Right cardiac atrium (tissue), 5 donors: ENCODE measurements around the gene CD99L2. TPM values are rescaled to one million over a fixed set of nuclear protein-coding genes. Genes with fewer than 3 reads are reported as not detected.
A peak's percentile ranks its signal among the peaks of the same experiment; 100 is the strongest.

ENCODE experiments used
- ATAC-seq, 2 donors: fragments of 200-7000 bp; cut with Tn5 transposase; one replicate each; pipeline versions ENCODE4 v1.8.0 to v1.9.1; 2020; ENCODE audit warnings: moderate library complexity in 2 of 2, mild to moderate bottlenecking in 1 of 2
- DNase-seq, 3 donors: peaks; one replicate each; pipeline ENCODE4 v3.0.0-alpha.2; 2020
- H3K27ac ChIP-seq: one replicate; pipeline ENCODE4 v1.5.1; 2013; ENCODE audit warnings: mild to moderate bottlenecking, low read length, control low read depth, moderate library complexity
- H3K27me3 ChIP-seq: one replicate; pipeline ENCODE4 v1.6.1; 2013; ENCODE audit not compliant: control insufficient read depth, insufficient read depth
- H3K4me1 ChIP-seq: one replicate; pipeline ENCODE4 v1.6.1; 2013; ENCODE audit warnings: low read length; ENCODE audit not compliant: control insufficient read depth, insufficient read depth
- H3K4me3 ChIP-seq: one replicate; pipeline ENCODE4 v1.5.1; 2013; ENCODE audit warnings: low read length, control low read depth
- H3K9me3 ChIP-seq: one replicate; pipeline ENCODE4 v1.6.1; 2013; ENCODE audit warnings: low read length; ENCODE audit not compliant: control insufficient read depth
- WGBS: extraction: QIAGEN DNeasy Blood & Tissue Kit; methylation state at CpG from one replicate; pipeline ENCODE4 v1.1.7; 2013; 5-methylcytosine and 5-hydroxymethylcytosine counted together
- intact Hi-C, 4 donors: fragments of 100-400 bp; cut with DNase I; formaldehyde crosslinking; loops; one replicate each; pipeline versions ENCODE4 v1.11.0 to v1.14.0; 2022 to 2023
- long read RNA-seq, 4 donors: library from polyadenylated mRNA; unstranded; transcript quantifications; one replicate each; pipeline ENCODE4 v2.0.0, GENCODE V29; 2020 to 2021
- polyA plus RNA-seq: library from polyadenylated mRNA; stranded (reverse); fragments of 200-250 nt; gene quantifications from one replicate; pipeline ENCODE4 v1.2.3, GENCODE V29; 2013
- total RNA-seq, 4 donors: library from RNA; stranded (reverse); fragmentation: NEBNext Ultra II Directional; extraction: Animal tissue kit (Norgen Biotek cat#: 25700); gene quantifications; one replicate each; pipeline ENCODE4 v1.2.1, GENCODE V29; 2021
- donor health status: healthy with polysubstance abuse.
- donor health status: DM: no; HTN: yes; CAD: no.
- donor health status: DM: no; HTN: no; CAD: no.
- donor health status: DM: no; HTN: yes; CAD: no; lungs with severe emphysema.
- donor health status: DM: yes; HTN: yes; CAD: no.

CD99L2 gene, protein sequence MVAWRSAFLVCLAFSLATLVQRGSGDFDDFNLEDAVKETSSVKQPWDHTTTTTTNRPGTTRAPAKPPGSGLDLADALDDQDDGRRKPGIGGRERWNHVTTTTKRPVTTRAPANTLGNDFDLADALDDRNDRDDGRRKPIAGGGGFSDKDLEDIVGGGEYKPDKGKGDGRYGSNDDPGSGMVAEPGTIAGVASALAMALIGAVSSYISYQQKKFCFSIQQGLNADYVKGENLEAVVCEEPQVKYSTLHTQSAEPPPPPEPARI
- total RNA-seq (10 to 100 TPM; 66.5 to 84.7 (median 71.8) TPM), polyA plus RNA-seq (70.0 TPM)
- long read RNA-seq, donor 1, transcript CD99L2-206 (9 exons, 988 nt) = minor isoform, 17 of 166 reads
- long read RNA-seq, donor 1, transcript CD99L2-203 (11 exons, 3,604 nt) = major isoform, 77 of 166 reads
- long read RNA-seq, donor 1, partial matches to known transcripts = 12 of 166 reads
- long read RNA-seq, donor 1, other reads (novel, unspliced or antisense) = 59 of 166 reads
- long read RNA-seq, donor 2, transcript CD99L2-203 (11 exons, 3,604 nt) = major isoform, 82 of 151 reads
- long read RNA-seq, donor 2, transcript CD99L2-206 (9 exons, 988 nt) = minor isoform, 28 of 151 reads
- long read RNA-seq, donor 2, partial matches to known transcripts = 33 of 151 reads
- long read RNA-seq, donor 2, other reads (novel, unspliced or antisense) = 8 of 151 reads
- long read RNA-seq, donor 3, transcript CD99L2-203 (11 exons, 3,604 nt) = major isoform, 259 of 491 reads
- long read RNA-seq, donor 3, transcript CD99L2-206 (9 exons, 988 nt) = minor isoform, 72 of 491 reads
- long read RNA-seq, donor 3, partial matches to known transcripts = 40 of 491 reads
- long read RNA-seq, donor 3, other reads (novel, unspliced or antisense) = 116 of 491 reads
- long read RNA-seq, donor 4, transcript CD99L2-206 (9 exons, 988 nt) = minor isoform, 12 of 142 reads
- long read RNA-seq, donor 4, transcript CD99L2-203 (11 exons, 3,604 nt) = major isoform, 94 of 142 reads
- long read RNA-seq, donor 4, partial matches to known transcripts = 14 of 142 reads
- long read RNA-seq, donor 4, other reads (novel, unspliced or antisense) = 21 of 142 reads

DNA sequence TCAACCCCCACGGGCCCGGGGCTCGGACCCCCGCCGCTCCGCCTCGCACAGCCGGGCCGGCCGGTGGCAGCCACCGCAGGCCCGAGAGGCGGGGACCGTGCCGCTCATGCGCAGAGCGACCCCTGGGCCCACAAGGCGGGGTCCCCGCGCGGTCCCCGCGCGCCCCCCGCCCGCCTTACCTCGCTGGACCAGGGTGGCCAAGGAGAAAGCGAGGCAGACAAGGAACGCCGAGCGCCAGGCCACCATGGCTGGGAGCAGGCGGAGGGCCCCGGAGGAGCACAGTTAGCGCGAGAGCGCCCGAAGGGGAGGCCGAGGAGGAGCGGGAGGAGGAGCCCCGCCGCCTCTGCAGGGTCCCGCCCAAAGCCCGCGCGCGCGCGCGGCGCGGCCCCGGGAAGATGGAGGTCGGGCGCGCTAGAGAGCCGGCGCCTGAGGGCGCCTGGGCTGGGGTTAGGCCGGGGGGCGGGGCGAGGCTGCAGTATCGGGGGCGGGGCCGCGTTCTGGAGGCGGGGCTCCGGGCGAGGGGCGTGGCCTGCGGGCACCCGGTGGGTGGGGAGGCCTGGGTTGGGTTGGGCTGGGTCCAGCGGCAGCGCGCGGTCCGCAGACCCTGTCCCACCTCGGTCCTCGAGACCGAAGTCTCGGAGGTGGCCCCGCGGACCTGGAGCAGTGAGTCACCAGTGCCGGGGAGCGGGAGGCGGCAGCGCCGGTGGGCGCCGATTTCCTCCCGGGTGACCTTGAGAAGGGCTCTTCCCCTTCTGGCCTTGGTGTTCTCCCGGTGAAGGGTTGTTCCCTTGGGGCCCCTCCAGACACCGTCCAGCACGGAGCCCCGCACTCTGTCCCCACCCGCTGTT lies at the start of gene CD99L2:
CD99L2 (minus strand) TSS at position 326 of the 848 bp plus-strand sequence; CDS start at position 246, 80 bp downstream.
- intact Hi-C loops = no loop called here
- Histone ChIP-seq H3K27ac (peak within 1 kb of the TSS; percentile 62), H3K4me3 (peak within 1 kb of the TSS; percentile 79), H3K27me3 (no peaks in the 10 kb centered on the region), H3K9me3 (no peaks in the 10 kb centered on the region), H3K4me1 (no peaks in the 10 kb centered on the region)
- DNase-seq (peak; percentile 89 to 97 (median 96)), ATAC-seq (peak; percentile 99 to 100)
- WGBS = under 1% methylated on average over 92 of the region's 95 CpGs

DNA sequence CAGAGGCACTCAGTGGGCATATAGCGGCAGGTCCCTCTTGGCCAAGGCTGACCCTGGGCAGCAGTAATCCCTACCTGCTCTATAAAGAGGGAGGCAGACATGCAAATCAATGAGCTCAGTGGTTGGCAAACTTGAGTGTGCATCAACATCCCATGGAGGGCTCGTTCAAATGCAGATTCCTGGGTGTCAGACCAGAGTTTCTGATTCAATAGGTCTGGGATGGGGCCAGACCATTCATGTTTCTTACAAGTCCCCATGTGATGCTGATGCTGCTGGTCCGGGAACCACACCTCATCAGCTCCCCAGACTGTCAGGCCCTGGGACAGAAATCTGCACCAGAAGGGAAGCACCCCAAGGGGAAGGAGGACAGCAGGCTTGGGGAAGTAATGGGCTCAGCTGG lies 45.8 kb upstream of the CD99L2 start:
- ATAC-seq = no peak
- H3K4me3 ChIP-seq = no peak overlapping the region
- H3K27me3 ChIP-seq = no peaks in the 10 kb centered on the region
- intact Hi-C loops = no loop called here
- WGBS = 75% methylated on average over 3 of the region's 3 CpGs
- H3K4me1 ChIP-seq = no peaks in the 10 kb centered on the region
- no peaks in the 10 kb centered on the region for H3K9me3 ChIP-seq
- H3K27ac ChIP-seq = no peak overlapping the region
- no peak for DNase-seq

DNA sequence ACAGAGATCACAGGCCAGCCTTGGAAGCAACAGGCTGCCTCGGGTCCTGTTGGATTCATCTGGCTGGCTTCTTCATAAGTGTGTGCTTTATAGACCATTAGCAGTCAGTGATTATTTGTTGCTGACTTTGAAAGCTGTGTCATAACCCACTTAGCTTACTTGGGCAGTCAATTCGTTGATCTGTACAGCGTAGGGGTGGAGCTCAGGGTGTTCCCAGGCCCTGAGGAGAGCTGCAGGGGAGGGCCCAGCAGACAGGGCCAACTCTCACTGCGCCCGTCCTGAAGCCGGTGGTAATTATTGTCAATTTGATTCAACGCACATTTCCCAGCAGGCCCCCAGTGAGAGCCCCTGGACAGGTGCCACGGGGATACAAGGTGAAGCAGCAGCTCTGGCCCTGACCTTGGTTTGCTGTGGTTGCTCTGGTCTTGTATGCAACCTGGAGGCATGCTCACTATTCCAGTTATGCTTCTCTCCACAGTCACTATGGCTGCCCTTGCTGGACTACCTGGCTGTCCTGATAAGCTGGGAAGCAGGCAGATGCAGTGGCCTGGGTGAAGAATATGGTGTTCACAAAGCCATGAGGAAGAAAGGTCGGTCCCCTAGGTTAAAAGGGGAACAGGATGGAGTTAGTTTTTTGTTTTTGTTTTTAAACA lies 44.6 kb upstream of the CD99L2 start:
- no peak for ATAC-seq
- no peaks in the 10 kb centered on the region for H3K9me3 ChIP-seq
- H3K4me3 ChIP-seq = no peak overlapping the region
- no peaks in the 10 kb centered on the region for H3K4me1 ChIP-seq
- WGBS = 82% methylated on average over 9 of the region's 9 CpGs
- intact Hi-C loops = no loop called here
- DNase-seq = no peak
- no peaks in the 10 kb centered on the region for H3K27me3 ChIP-seq
- H3K27ac ChIP-seq = no peak overlapping the region

DNA sequence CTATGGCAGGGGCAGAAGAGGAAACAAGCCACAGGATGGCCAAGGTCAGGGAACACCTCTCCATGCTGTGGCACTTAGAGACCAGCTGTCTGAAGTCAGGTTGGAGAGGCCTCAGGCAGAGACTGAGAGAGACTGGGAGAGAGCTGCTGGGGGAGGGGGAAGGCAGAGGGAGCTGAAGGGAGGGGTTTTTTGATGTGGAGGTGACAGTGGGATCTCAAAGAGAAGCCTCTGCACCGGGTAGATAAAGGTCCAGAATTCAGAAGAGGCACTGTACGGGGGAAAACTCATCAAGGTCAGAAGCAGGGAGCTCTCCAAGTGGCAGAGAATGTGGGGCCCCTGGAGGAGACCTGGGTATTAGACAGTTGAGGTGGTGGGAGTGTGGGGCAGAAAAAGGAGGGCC lies 43.1 kb upstream of the CD99L2 start:
- no peaks in the 10 kb centered on the region for H3K4me1 ChIP-seq
- DNase-seq (no peak), ATAC-seq (no peak)
- no peak overlapping the region for H3K27ac ChIP-seq
- H3K9me3 ChIP-seq = no peaks in the 10 kb centered on the region
- no peaks in the 10 kb centered on the region for H3K27me3 ChIP-seq
- intact Hi-C loops = no loop called here
- H3K4me3 ChIP-seq = no peak overlapping the region
- WGBS = 28% methylated on average over 2 of the region's 2 CpGs

DNA sequence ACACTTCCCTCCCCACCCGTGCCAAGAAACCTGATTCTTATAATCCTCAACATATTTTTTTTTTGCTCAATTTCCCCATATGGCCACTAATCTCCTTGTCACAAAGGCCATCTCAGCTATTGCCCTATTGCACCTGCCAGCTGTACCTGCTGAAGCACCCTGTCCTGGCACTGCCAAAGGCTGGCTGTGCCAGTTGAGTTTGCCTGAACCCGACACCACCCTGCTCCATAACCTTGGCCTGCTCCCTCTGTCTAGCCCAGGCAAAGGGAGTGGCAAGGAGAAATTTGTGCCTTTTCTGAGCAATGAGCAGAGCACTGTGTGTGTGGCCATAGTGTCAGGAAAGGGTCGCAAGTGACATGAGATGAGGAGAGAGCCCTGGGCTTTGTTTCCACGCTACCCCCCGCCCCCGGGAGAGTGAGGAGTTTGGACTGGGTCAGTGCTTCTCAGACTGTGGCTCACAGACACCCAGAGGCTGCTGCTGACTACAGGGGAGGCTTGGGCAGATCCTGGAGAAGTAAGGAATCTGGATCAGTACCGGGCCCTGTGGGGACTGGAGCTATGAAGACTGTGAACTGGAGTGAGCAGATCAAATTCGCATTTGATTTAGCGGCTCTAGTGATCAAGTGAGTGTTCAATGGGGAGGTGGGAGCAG lies 42.5 kb upstream of the CD99L2 start:
- Histone ChIP-seq H3K4me3 (no peak overlapping the region), H3K27me3 (no peaks in the 10 kb centered on the region), H3K27ac (no peak overlapping the region), H3K4me1 (no peaks in the 10 kb centered on the region), H3K9me3 (no peaks in the 10 kb centered on the region)
- ATAC-seq (no peak), DNase-seq (no peak)
- WGBS = 77% methylated on average over 9 of the region's 9 CpGs
- intact Hi-C loops = no loop called here

DNA sequence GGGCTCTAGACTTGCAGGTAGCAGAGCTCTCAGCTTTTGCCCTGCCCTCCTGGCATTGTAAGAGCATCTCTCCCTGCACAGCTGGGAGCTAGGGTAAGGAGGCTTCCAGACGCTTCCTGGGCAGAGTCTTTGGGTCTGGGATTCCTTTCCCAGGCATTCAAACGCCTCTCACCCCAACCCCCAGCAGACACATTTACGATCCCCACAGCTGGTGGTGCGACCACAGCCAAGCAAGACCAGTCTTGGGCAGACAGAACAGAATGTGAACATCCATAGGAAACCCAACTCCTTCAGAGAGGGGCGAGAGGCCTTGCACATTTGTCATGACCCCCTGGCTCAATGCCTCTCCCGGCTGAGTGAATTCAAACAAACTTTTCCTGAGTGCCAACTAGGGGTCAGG lies 38.1 kb upstream of the CD99L2 start:
- WGBS = 66% methylated on average over 6 of the region's 6 CpGs
- H3K4me1 ChIP-seq = no peaks in the 10 kb centered on the region
- no peak for DNase-seq
- H3K9me3 ChIP-seq = no peaks in the 10 kb centered on the region
- intact Hi-C loops = no loop called here
- no peak overlapping the region for H3K27ac ChIP-seq
- H3K27me3 ChIP-seq = no peaks in the 10 kb centered on the region
- no peak overlapping the region for H3K4me3 ChIP-seq
- ATAC-seq = no peak

DNA sequence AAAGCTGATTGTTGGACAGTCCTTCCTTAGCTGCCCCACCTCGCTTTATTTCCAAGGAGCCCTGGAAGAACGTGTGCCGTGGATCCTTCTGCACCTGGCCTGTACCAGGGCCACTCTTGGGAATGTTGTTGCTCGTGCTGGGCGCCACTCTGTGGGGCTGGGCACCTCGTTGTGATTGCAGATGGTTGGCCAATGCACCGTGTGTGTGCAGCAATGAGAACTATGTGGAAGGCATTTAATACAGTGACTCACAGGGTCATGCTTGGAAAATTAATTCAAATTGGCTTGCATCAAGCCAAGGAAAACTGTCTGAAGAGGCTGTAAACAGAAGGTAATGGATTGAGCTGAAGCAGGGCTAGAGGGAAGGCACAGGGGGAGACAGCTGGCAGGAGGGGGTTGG lies 37.0 kb upstream of the CD99L2 start:
- DNase-seq (no peak), ATAC-seq (no peak)
- Histone ChIP-seq H3K27me3 (no peaks in the 10 kb centered on the region), H3K4me3 (no peak overlapping the region), H3K4me1 (no peaks in the 10 kb centered on the region), H3K27ac (no peak overlapping the region), H3K9me3 (no peaks in the 10 kb centered on the region)
- intact Hi-C loops = no loop called here
- WGBS = 66% methylated on average over 7 of the region's 7 CpGs

DNA sequence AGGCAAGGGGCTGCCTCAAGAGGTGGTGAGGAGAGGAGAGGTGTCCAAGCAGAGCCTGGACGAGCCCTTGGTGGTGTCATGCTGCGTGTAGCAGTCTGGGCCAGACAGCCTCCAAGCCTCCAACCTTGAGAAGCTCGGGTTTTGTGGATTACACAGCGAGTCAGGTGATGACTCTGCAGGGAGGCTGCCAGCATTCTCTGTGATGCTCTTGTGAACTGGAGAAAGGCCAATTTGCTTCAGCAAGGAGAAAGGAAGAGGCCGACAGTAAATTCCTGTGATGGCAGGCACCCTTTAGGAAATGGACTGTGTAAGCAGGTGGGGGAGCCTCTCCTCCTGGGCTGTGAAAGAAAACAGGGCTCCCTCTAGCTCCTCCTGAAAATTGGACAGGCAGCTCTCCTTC lies 36.0 kb upstream of the CD99L2 start:
- Histone ChIP-seq H3K9me3 (no peaks in the 10 kb centered on the region), H3K27me3 (no peaks in the 10 kb centered on the region), H3K4me1 (no peaks in the 10 kb centered on the region), H3K4me3 (no peak overlapping the region), H3K27ac (no peak overlapping the region)
- 22% methylated on average over 5 of the region's 5 CpGs for WGBS
- intact Hi-C loops = no loop called here
- ATAC-seq = no peak
- no peak for DNase-seq

DNA sequence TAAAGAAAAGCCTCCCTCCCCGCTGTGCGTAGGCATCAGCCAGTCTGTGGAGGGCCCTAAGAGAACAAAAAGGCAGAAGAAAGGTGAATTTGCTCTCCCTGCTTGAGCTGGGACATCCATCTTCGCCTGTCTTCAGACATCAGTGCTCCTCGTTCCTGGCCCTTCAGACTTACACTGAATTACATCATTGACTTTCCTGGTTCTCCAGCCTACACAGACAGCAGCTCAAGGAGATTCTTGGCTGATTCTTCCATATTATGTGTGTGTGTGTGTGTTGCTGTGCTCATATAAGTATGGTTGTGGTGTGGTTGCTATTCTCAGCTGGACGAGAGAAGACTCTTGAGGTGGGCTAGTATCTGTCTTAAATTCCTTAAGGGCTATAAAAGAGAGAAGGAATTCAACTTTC lies 35.5 kb upstream of the CD99L2 start:
- intact Hi-C loops = no loop called here
- ATAC-seq = no peak
- H3K9me3 ChIP-seq = no peaks in the 10 kb centered on the region
- 78% methylated on average over 5 of the region's 5 CpGs for WGBS
- no peak for DNase-seq
- H3K27me3 ChIP-seq = no peaks in the 10 kb centered on the region
- no peaks in the 10 kb centered on the region for H3K4me1 ChIP-seq
- H3K27ac ChIP-seq = no peak overlapping the region
- H3K4me3 ChIP-seq = no peak overlapping the region

DNA sequence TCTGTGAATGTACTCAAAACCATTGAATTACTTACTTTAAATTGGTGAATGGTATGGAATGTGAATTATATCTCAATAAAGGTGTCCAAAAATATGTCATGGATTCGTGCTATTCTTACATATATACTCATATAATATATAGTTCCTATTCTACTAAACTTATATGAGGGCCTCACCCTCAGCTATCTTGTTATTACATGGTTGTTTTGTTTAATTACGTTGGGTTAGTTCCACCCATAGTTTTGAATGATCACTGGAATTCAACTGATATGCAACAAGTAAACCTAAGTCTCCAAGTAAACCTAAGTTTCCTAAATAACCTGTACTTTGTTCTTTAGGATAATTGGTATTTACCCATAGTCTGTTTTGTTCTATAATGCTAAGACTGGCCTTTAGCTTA lies 30.6 kb upstream of the CD99L2 start:
- Histone ChIP-seq H3K27ac (no peak overlapping the region), H3K4me1 (no peaks in the 10 kb centered on the region), H3K27me3 (no peaks in the 10 kb centered on the region), H3K9me3 (no peaks in the 10 kb centered on the region), H3K4me3 (no peak overlapping the region)
- 64% methylated on average over 2 of the region's 2 CpGs for WGBS
- no peak for ATAC-seq
- no peak for DNase-seq
- intact Hi-C loops = no loop called here
